A673 (cell line): ENCODE results near the gene RAB3B.

Experiments used
- EZH2 ChIP-seq: fragments of 200-600 bp; sonication (generic); IDR thresholded peaks from 2 replicates; pipeline ENCODE4 v1.6.1; 2017; ENCODE audit warnings: borderline replicate concordance, low read depth, mild to moderate bottlenecking, mixed read lengths, antibody characterized with exemption, low read length; ENCODE audit not compliant: poor library complexity, severe bottlenecking
- TF ChIP-seq, protein P1 (sequence below): fragments of 300-800, 200-600 bp; sonication (generic); conservative IDR thresholded peaks from 2 replicates; pipeline ENCODE4 v1.5.1; 2017; ENCODE audit warnings: low read depth, mild to moderate bottlenecking, antibody characterized with exemption, low read length, moderate library complexity, mixed read lengths

DNA sequence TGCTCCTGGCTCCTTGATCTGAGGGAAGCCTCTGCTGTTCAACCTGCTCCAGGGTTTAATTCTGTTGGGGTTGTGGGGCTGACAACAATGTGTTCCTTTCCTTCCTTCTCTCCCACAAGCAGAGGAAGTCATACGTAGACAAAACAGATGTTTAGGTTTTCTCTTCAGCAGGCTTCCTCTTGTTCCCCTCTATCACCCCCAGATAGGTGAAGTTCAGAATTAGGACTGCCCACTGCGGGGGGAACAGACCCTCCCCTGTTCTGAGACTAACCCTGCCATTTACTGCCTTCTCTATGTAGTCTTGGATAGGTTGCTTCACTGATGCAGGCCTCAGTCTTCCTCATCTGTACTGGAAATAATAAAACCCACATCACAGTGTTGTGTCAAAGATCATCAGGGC lies 82.0 kb downstream of the RAB3B start:
- TF ChIP-seq, protein P1, sequence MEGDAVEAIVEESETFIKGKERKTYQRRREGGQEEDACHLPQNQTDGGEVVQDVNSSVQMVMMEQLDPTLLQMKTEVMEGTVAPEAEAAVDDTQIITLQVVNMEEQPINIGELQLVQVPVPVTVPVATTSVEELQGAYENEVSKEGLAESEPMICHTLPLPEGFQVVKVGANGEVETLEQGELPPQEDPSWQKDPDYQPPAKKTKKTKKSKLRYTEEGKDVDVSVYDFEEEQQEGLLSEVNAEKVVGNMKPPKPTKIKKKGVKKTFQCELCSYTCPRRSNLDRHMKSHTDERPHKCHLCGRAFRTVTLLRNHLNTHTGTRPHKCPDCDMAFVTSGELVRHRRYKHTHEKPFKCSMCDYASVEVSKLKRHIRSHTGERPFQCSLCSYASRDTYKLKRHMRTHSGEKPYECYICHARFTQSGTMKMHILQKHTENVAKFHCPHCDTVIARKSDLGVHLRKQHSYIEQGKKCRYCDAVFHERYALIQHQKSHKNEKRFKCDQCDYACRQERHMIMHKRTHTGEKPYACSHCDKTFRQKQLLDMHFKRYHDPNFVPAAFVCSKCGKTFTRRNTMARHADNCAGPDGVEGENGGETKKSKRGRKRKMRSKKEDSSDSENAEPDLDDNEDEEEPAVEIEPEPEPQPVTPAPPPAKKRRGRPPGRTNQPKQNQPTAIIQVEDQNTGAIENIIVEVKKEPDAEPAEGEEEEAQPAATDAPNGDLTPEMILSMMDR, result no peak
- TF ChIP-seq EZH2, result no peak
